Tongue (tissue), 2 donors: ENCODE data around the gene HMGN4. TPM values are rescaled to one million over a fixed set of nuclear protein-coding genes. Genes with fewer than 3 reads are reported as not detected.

Experiments
- DNase-seq: peaks from one replicate; pipeline ENCODE4 v3.0.0-alpha.2; 2015
- total RNA-seq: library from RNA; depleted of rRNA; stranded (reverse); fragments of >200 nt; gene quantifications from one replicate; pipeline ENCODE4 v1.2.3, GENCODE V29; 2014

The HMGN4 gene
- total RNA-seq, 1 donor from 2014 or later, result 56.7 TPM

DNA sequence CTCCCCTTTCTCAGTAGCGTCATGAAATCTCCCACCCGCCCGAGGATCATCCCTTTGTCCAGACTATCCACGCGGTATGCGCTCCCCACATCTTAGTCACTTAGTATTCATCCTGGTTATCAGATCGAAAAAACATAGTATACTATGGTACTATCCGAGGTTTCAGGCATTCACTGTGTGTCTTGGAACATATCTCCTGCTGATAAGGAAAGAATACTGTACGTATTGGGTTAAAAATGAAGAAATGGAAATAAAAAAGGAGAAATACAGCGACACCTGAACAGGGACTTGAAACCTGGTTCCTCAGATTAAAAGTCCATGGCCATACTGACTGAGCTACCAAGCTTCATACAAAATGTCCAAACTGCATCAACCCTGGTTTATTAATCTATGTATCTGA lies 14.0 kb downstream of the HMGN4 start:
- no peak for DNase-seq

DNA sequence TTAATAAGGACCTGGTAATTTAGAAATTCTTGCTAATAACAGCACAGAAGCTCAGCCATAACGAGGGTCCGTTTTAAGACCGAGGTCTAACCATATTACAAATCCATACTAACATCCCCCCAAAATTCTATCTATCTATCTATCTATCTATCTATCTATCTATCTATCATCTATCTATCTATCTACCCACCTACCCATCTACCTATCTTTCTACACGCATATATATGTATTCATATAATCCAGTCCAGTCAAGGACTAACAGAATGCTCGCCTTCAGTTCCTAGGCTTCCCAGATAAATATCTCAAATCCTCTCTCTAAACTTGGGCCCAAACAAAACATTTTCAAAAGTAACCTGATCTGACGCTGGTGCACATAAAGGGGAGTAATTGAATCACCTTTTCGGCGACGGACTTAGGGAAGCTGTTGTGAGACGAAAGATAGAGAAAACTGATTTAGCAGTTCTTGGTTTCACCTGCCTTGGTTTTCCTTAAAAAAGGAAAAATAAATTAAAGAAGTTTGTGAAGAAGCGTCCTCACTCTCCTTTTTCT lies 14.5 kb downstream of the HMGN4 start:
- DNase-seq, result no peak

DNA sequence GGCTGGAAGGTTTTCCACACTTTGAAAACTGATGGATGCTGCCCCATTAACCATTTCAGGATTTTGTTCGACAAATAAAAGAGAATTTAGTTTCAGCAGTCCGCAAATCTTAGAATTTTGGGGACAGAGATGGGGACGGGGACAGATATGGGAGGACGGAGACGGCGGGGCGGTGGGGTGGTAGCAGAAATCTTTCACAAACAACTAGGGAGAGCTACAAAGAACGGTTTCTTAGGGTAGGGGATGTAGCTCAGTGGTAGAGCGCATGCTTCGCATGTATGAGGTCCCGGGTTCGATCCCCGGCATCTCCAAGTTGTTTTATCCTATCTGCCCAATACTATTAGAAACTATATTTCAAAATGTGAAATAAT lies 15.1 kb downstream of the HMGN4 start:
- DNase-seq, result peak; percentile 92

DNA sequence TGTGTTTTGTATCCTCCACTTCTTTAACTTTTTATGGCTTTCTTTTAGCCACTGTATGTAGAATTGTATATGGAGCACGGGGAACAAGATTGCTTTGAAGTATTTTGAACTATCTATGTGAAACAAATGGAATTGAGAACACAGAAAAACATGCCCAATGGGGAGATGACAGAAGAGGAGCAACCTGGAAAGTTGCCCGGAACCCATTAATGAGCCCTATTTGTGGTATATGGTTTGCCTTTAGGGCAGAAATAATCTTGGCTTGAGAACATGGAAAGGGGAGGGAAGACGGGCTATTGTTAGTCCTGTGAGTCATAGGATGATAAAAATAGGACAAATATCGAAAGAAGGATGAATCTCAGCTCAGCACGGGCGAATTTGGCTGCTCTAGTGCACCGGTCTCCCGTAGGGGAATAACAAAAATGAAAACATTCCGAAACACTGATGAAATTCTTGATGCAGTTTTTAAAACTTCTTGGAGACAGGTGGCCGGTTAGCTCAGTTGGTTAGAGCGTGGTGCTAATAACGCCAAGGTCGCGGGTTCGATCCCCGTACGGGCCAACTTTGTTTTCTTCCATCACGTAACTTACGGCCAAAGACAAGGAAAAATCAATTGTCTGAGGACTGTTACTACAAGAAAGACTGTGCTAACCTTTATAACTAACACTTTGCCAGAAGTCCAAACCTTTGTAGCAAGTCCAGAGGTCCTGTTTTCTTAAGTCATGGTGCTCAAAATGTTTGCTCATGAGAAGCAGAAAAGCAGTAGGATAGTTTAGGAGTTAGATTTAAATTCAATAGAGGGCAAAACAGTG lies 15.7 kb downstream of the HMGN4 start:
- DNase-seq, result peak; percentile 96

DNA sequence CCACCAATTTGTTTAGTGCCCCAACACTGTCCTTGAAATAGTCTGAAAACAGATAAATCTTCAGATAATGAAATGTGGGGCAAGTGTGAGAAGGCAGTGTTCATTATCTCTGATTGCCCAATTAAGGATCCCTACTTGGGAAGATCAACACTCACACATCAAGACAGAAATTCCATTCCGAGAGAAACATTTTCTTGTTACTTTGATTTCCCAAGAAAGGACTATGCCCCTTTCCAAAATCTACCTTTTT lies 16.2 kb downstream of the HMGN4 start:
- no peak for DNase-seq

DNA sequence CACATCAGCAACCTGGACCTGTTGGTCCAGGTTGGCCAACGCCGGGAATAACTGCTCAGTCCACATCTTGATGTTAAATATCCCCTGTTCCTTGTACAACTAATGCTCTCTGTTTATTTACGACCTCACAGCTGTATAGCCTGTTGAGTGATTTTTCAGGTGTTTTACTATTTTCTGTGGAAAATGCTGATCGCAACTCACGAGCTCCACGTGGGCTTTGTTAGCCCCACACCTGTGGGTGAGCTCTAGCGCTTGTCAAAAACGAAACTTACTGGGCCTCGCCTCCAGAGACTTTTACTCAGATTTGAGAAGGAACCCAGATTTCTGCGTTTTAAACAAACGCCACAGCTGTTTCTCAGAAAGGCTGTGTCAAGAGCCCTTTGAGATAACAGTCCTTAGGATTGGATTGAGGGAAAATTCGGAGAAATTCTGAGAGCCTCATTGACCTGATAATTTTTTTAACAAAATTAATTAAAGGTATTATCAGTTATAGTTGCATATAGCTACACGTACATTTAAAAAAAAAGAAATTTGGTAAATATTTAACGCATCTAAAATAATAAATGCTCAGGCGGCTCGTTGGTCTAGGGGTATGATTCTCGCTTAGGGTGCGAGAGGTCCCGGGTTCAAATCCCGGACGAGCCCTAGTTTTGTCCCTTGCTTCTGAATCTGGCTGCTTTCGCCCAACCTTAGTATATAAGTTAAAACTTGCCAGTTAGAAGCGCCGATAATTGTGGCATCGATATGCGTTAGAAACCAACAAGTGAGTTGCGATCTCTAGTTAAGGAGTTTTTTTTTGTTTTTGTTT lies 16.7 kb downstream of the HMGN4 start:
- peak; percentile 75 for DNase-seq

DNA sequence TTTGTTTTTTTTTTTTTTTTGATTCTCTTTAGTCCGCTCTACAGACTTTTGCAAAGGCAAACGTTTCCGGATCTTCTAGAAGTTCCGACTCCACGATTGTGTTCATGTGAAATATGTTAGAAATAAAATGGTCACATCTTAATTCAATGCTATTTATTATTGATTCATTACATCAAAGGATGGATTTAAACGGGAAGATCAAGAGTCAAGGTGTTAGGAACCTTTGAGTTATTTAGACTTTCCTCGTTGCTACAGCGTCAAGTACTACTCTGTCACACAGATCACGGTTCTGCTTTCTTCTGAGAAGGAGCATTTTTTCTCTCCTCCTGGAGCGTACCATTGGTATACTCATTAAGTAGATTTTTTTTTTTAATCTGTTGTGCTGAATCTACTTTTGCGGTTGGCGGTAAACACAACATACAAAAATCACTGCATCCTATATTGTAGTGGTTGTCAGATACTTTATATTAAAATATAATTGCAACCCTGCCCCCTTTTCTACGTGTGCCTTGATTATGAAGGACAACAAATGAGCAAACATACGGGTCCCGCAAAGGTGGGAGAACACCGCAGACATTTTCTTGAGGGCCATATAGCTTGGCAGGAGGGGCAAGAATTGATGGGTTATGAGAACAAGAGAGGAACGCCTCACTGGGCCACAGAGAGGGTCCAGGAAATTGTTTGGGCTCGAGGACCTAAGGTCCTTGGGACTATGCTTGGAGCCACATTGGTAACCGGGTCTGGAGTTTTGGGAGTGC lies 17.5 kb downstream of the HMGN4 start:
- DNase-seq, result no peak

DNA sequence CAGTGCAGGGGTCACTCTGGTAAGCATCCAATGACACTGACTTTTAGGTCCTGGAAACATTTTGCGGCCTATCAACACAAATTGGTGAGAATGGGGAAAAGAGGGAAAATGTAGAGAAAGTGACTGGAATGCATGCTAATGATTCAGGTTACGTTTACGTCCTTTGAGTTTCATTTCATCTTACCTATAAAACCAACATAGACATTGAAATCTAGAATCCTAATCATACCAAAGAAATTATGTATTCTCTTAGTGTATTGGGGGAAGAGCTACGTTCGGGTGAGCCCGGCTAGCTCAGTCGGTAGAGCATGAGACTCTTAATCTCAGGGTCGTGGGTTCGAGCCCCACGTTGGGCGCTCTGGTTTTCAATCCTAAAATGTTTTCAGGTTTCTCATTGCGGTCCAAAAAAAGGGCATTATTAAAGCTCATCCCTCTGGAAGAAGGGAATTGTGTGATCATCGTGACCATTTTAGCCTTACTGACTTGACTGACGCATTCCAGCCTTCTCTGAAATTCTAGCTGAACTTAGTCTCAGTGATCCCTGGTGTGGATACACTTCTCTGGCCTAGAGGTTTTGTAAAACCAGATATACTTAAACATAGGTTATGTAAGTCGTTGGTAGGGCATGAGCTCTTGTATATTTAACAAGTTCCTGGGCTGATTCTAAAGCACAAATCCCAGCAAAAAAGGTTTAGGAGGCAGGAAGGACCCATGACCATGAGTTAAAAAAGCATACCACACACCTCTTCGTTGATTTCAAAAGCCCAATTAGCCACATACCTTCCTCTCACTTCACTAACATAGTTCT lies 18.3 kb downstream of the HMGN4 start:
- peak; percentile 83 for DNase-seq

DNA sequence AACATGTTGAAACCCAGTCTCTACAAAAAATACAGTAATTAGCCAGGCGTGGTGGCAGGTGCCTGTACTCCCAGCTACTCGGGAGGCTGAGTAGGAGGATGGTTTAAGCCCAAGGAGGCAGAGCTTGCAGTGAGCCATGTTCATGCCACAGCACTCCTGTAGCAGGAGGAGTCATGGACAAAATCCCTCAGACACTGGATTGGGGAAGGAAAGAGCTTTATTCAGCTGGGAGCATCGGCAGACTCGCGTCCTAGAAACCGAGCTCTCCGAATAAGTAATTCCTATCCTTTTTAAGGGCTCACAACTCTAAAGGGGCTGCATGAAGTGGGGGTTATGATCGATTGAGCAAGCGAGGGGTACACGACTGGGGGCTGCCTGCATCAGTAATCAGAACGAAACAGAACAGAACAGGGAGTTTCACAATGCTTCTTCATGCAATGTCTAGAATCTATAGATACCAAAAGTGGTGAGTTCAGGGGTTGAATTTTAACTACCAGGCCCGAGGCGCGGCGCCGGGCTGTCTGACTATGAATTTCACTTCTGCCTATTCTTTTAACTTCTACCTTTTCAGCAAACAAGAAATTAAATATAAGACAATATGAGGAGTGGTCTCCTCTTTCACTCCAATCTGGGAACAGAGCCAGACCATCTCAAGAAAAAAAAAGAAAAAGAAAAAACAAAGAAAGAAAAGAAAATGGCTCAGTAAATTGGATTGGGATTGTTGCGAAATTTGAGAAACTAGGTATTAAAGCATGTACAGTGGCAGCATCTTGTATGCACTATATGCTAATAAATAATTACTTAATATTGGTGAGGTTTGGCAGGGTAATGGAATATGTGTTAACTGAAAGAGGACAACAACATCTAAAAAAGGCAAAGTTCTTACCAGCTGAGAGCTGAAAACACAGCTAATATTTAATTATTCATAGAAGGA lies 23.6 kb downstream of the HMGN4 start:
- no peak for DNase-seq

DNA sequence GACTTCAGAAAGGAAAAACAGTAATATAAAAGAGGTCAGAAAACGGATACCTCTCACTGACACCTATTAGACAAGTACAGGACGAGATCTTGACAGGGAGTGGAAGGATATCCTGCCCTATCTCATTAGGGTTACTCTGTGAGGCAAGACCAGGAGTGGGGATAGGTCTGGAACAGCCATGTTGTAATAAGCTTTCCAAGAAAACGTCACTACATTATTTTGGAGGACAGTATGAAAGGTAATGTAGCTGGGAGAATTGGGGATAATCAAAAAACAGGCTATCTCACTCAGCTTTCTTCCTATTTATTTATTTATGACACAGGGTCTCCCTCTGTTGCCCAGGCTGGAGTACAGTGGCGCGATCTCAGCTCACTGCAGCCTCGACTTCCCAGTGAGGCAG lies 25.3 kb downstream of the HMGN4 start:
- no peak for DNase-seq

DNA sequence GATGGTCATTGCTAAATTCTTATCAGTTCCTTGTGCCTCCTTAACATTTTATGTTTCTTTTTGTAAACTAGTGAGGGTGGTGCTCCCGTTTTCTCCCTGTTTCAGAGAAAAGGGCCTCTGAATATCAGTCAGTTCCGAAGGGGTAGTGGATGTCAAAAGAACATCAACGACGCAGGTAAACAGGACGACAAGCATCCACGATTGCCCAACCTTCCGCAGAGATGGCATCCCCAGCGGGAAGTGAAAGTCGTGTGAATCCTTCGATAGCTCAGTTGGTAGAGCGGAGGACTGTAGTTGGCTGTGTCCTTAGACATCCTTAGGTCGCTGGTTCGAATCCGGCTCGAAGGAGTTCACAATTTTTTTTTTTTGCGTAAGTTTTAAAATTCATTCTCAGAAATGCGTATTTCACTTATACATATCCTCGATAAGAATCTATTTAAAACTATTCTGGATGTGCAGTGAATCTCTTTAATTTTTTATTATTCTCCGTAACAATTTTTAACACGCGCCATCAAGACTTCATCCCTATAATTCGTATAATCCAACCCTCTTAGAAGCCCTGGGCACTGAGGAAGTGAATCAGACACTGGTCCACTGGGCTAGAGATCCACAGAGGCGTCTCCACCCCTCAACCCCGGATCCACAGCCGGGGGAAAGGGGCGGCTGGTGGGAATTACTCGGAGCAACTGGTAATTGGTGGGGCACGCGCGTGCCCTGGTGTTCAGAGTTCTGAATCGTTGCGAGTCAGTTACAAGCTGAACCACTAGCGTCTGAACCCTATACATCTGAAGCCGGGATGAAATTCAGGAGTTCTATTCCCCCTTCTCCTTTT lies 30.7 kb downstream of the HMGN4 start:
- peak; percentile 99 for DNase-seq

DNA sequence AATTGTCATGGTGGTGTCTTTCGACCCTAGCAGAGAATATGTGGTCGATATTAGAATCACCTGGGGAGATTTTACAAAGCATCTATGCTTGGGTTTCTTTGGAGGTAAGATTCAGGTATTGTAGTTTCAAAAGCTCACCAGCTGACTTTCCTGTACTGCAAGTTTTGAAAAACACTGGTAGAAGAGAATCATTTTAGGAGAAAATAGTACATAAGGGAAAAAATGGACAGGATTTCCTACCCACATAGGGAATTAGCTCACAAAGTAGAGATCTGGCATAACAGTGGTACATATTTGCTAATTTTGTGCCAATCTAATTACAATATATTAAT lies 31.2 kb downstream of the HMGN4 start:
- no peak for DNase-seq

DNA sequence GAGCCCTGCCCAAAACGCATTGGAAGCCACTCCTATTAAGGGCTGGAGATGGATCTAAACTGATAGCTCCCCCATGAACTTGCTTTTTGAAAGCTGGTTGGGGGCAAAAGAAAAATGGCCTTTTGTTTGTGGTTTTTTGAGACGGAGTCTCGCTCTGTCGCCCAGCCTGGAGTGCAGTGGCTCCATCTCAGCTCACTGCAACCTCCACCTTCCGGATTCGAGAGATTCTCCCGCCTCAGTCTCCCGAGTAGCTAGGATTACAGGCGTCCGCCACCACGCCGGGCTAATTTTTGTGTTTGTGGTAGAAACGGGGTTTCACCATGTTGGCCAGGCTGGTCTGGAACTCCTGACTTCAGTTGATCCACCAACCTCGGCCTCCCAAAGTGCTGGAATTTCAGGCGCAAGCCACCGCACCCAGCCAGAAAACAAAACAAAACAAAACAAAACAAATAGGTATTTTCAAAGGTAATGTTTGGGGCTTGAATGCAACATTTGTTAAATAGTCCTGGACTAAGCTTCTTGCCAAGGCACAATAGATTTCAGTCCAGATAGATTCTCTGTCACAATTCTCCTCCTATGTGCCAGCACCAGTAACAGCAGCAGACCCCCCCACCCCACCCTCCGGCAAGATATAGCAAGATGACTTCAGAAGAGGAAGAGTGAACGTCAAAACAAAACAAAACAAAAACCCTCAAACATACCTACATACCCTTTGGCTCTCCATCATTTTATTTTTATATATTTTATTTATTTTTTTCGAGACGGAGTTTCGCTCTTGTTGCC lies 32.1 kb downstream of the HMGN4 start:
- no peak for DNase-seq

DNA sequence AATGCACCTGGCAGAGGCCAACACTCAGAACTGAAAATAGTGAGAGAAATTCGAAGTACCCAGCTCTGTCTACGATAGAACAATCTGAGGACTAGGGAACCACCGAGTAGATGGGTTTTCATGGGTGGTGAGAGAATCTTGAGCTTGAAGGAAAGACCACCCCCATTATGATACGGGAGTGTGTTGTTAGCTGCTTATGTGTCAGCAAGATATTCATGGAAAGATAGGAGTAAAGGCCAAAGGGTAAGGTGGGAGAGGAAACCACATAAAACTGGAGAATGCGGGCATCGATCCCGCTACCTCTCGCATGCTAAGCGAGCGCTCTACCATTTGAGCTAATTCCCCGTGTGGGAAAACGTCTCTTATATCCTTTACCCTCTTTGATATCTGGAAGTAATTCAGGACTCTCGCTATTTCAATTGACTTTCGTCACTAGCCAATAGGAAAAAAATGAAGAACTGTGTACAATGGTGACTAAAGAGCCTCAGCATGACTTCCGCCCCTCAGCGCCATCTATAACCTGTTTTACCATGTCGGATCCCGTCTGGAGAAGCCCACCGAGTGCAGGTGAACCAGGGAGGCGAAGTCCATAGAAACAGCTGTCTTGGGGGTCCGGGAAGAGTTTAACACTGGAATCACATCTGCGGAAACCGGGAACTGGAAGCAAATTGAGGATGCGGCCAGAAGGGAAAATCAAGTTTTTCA lies 33.6 kb downstream of the HMGN4 start:
- peak; percentile 89 for DNase-seq

DNA sequence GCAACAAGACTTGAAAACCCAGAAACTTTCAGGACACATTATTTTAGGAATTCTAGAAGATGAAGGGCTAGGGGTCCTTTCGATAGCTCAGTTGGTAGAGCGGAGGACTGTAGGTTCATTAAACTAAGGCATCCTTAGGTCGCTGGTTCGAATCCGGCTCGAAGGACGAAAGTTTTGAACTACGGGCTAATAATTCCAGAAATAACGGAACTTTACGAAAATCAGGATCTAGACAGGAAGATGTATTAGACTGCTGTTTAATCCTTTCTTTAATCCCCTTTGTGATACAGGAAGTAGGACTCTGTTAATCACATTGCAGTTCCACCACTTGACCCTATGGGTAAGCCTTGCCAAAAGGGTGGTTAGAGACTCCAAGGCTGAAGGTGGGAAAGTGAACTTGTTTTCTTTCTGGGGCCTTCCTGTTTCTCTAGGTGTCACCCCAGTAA lies 37.4 kb downstream of the HMGN4 start:
- DNase-seq, result no peak

DNA sequence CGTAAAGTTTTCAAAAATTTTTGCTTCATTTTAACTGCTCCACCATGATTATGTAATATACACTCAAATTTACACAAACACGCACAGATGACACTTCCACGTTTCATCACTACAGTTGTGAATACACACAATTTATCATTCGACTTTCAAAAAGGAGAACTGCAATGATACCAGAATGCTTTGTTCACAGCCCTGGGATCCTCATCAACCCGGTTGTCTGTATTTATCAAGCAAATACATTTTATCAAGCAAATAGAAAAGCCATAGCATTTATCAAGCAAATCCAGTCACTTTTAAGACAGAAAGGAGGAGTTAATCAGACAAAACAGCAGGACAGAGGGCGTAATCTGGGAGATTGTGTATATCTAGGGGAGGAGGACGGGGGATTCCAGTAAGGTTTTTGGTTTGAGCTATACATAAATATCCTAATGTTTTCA lies 38.3 kb downstream of the HMGN4 start:
- no peak for DNase-seq

DNA sequence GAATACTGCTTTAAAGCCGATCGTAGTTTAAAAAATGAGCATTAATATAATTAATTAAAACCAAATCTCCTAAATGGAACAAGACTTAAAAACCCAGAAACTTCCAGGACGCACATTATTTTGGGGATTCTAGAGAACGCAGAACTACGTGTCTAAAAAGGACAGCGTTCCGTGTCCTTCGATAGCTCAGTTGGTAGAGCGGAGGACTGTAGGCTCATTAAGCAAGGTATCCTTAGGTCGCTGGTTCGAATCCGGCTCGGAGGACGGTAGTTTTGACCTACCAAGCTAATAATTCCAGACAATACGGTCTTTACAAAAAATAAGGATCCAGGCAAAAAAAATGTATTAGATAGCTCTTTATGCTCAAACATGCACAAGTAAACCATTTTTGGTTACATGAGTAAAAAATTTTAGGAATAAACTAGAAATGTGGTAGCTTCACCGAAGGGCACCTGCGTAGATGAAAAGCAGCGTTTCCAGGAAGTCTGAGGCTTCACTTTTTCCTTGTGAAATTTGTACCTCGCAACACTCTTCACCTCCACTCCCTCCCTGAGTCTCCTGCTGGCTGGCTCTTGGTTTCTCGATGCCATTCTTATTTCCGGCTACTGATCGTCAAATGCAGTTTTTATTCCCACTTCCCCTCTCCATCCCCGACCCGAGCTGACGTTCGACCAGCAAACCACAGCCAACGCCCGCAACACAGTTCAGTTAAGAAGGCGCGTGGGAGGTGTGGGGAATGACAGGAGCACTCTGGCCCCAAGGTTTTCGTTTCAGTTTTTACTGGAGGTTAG lies 39.0 kb downstream of the HMGN4 start:
- peak; percentile 60 for DNase-seq

DNA sequence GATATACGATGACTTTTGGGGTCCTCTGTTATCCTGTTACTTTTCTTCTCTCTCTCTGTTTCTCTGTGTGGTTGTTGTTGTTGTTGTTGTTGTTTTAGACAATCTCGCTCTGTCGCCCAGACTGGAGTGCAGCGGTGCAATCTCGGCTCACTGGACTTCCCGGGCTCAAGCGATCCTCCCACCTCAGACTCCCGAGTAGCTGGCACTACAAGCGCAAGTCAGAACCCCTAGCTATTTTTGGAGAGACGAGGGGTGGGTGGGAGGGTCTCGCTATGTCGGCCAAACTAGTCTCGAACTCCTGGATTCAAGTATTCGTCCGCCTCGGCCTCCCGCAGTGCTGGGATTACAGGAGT lies 39.5 kb downstream of the HMGN4 start:
- no peak for DNase-seq
